T1000 (cell line): ENCODE data around the gene INSL3.

Source experiments
- DNase-seq: peaks from one replicate; lab custom pipeline; 2025; ENCODE audit warnings: mixed read lengths; lab: John Stamatoyannopoulos, UW

The INSL3 gene, protein sequence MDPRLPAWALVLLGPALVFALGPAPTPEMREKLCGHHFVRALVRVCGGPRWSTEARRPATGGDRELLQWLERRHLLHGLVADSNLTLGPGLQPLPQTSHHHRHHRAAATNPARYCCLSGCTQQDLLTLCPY

DNA sequence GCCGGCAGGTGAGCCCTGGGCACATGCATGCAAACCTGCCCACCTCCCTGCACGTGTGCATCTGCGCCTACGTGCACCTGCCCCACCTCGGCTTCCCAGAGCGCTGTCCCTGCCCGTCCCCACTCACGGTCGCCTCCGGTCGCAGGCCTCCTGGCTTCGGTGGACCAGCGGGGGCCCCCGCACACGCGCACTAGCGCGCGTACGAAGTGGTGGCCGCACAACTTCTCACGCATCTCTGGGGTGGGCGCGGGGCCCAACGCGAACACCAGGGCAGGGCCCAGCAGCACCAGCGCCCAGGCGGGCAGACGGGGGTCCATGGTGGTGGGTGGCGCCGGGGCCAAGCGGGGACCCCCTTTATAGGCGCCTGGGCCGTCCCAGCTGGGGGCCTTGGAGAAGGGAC is at the start of gene INSL3:
Gene INSL3, minus strand, starts transcription at position 330 of the 400 bp plus-strand sequence. Its CDS starts 13 bp downstream, at position 317.
- DNase-seq = no peak

DNA sequence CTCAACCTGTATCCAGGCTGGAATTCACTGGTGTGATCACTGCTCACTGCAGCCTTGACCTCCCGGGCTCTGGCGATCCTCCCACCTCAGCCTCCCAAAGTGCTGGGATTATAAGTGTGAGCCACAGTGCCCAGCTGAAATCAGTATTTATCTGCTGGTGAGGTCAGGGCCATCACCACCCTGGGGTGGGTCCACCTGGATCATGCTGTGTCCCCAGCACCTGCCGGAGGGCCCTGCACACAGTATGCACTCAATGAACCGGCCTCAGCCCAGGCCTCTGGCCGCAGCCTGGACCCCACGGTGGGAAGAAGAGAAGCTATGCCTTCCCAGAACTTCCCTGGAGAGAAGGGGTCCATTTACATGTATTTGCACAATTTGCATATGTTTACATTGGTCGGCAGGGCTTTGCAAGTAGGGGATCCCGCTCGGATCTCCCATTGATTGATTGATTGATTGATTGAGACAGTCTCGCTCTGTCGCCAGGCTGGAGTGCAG is 47.8 kb upstream of the INSL3 start:
- DNase-seq = no peak

DNA sequence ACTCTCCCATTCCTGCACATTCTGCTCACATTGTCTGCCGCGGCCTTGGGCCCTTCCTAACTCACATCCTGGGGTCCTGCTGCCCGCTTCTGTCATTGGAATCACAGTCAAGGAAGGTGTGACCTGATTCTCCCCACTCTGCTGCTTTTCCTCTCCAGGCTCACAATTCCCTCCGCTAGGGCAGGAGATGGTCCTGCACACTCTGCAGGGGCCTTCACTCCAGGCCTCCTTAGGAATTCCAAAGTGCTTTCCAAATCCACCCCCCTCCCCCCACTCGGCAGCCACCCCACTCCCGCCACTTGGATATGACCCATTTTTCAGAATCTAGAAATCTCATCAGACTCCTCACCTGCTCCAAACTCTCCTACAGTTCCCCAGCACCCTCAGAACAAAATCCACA is 47.4 kb upstream of the INSL3 start:
- DNase-seq = no peak

DNA sequence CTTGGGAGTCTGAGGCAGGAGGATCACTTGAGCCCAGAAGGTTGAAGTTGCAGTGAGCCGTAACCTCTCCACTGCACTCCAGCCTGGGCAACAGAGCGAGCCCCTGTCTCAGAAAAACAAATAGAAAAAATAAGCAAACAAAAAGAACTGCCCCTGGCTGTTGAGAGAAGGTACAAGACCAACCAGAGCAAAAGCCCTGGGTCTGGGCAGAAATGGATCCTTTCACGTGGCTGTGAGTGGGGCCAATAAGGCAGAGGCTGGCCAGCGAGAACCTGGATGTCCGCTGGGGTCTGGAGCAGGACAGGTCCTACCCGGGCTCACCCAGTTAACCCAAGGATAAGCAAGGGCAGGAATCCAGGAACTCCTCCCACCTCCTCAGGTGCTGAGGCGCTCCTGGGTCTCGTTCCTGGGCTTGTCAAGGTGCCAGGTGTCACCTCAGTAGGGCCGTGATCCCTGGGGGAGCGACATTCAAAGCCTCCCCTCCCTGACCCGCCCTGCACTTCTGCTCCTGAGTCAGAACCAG is 45.7 kb upstream of the INSL3 start:
- no peak for DNase-seq

DNA sequence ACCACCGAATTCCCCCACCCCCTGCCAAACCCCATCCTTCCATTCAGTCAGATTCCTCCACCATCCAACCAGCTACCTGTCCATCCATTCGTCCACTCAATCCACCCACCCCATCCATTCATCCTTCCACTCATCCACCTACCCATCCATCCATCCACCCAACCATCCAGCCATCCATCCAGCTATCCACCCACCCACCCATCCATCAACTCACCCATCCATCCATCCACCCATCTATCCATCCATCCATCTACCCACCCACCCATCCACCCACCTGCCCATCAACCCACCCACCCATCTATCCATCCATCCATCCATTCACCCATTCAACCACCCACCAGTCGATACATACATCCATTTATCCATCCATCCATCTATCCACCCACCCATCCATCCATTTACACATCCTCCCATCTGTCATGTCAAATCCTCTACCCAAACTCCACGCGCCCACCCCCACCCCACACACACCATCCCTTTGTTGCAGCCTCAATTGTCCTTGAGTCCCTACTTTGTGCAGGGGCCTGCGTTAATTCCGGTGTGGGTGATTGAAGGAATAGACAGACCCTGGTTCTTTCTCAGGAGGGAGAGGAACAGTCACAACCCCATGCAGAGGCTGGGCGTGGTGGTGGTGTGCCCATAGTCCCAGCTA is 45.1 kb upstream of the INSL3 start:
- DNase-seq = no peak

DNA sequence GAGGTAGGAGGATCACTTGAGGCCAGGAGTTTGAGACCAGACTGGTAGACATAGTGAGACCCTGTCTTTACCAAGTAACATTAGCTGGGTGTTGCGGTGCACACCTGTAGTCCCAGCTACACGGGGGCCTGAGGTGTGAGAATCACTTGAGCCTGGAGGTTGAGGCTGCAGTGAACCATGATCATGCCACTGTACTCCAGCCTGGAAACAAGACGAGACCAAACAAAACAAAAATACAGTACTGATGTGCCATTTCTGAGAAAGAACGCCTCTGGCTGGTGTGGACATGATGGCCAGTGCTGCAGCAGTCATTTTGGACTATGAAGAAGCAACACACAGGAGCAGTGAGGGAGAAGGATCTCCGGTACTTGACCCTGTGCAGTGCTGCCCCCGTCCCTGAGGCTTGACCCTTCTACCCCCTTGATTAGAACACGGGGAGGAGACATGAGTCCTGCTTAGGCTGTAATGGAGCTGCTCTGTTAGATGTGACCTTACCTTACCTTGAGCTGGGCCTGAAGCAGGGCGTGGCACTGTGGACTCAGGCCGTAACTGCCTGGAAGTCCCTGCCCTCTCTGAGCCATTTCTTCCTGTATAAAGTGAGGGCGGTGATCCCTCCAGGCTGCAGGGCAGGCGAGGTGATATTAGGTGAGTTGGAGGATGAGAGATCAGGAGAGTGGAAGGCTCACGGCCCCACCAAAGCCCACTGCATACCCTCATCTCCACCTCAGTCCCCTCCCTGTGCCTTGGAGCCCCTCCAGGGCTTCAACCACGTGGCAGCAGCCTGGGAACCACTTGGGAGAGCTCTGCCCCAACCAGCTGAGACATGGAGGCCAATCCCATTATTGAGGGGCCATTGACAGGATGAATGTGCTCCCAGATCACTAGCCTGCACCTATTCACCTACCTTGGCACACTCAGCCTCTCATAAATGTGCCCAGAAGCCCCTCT is 44.3 kb upstream of the INSL3 start:
- no peak for DNase-seq

DNA sequence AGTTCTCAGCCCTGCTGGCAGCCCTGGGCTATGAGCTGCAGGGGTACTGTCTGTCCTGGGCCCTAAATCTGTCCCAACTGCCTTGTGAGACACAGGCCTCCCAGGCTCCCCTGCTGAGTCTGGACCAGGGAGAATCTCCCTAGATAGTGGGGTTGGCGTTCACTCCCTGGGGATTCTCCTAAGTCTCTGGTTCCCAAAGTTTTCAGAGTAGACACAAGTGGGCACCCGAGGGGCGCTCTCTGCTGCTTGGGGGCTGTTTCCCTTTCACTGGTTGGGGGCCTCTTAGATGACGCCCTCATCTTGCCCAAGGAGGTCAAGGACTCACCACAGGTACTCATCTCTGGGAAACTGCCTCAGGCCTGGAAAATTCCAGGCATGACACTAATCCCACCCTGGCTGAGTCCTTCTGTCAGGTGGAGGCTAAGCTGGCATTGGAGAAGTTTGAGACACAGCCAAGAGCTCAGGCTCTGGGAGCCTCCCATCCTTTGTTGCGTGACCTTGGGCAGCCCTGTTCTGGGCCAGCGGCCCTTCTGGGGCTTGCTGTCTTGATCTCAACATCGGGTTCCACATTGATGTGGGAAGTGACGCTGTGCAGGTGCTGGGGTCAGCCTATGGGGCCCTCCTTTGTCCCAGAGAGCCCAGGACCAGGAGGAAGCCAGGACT is 42.3 kb upstream of the INSL3 start:
- DNase-seq = no peak

DNA sequence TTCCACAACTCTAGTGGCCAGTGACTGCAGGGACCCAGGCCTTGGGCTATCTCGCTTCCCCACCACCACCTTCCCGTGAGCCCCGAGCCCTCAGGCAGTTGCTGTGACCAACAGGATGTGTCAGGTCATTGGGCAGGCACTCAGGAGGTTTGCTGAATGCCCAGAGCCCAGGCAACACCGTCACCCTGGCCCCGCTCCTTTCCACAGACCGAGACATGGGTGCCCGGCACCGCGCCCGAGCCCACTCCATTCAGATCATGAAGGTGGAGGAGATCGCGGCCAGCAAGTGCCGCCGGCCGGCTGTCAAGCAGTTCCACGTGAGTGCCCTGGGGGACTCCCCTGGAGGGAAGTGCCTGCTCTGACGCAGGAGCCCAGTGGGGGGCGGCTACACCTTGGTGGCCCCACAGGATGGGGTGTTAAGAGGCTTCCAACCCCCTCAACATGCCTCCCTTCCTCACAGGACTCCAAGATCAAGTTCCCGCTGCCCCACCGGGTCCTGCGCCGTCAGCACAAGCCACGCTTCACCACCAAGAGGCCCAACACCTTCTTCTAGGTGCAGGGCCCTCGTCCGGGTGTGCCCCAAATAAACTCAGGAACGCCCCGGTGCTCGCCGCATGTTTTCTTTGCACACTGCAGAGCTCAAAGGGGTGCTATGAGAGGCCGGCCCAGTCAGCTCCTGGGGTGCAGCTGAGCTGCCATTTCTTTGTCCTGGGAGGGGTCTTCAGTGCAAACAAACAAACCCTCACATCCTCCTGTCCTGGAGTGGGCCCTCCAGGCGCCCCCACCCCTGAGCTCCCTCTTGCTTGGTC is 41.6 kb upstream of the INSL3 start:
- no peak for DNase-seq

DNA sequence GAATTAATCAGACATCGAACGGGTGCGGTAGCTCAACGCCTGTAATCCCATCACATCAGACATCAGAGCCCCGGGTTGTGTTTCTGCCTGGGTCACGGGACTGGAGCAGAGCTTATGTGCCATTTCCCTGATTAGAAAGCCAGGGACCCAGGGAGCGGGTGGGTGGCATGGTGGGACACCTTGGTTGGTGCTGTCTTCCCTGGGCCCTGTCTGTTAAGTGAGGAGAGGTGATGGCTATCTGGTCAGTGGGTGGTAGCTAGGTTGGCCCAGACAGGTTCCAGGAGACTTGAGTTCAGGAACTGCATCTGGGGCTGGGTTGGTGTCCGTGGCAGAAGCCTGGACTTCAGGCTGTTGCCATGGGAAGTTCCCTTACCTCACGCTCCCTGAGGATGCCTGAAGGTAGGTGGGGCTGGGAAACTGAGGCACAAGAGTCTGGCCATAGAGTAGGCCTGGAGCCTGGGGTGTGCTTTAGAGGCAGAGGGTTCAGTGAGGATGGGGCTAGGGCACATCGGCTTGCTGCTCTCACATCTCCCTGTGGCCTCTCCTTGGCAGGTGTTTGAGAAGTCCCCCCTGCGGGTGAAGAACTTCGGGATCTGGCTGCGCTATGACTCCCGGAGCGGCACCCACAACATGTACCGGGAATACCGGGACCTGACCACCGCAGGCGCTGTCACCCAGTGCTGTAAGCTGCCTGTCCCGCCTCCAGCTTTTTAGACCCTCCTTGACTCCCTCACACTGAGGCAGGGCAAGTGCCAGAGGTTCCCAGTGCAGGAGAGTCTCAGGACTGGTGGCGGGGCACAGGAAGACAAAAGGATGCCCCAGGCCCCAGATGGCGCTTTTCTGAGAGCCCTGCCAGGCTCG is 40.5 kb upstream of the INSL3 start:
- no peak for DNase-seq

DNA sequence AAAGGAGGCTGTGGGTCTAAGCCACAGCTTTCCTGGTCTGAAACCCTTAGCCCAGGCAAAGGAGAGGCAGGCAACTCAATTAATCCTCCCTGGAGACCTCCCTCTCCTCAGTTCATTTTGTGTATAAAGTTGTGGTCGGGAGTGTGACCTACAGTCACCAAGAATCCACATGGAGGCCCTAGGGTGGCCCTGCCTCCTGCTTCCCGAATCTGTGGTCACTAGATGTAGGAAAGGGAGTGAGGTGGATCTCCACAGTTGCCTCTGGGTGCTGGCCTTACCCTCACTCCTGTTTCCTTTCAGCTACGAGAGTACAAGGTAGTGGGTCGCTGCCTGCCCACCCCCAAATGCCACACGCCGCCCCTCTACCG is 39.7 kb upstream of the INSL3 start:
- no peak for DNase-seq

DNA sequence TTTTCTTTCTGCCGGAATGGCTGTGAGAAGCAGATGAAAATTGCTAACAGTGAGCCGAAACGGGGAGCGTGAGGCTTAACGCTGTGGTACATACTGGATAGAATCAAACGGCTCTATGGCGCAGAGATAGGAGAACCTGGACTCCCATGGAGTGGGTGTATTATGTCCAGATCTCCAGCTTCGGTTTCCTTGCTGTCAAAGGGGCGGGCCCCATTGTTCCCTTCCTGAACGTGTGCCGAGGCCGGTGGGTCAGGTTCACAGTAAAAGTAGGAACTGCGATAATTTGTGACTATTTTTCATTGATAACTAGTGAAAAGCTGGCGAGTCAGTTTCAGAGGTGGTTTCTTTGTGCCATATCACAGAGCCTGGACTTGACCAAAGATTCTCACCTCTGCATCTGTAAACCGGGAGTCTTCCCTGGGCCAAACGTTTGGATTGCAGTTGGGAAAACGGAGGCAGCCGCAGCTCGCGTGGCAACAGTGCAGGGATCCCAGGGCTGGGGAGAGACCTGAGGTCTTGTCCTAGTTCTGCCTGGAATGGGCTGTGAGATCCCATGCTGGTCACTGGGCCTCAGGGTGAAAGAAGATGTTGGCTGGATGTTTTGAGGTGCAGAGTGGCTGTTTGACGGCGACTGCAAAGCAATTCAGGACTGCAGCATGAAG is 39.1 kb upstream of the INSL3 start:
- DNase-seq = no peak

DNA sequence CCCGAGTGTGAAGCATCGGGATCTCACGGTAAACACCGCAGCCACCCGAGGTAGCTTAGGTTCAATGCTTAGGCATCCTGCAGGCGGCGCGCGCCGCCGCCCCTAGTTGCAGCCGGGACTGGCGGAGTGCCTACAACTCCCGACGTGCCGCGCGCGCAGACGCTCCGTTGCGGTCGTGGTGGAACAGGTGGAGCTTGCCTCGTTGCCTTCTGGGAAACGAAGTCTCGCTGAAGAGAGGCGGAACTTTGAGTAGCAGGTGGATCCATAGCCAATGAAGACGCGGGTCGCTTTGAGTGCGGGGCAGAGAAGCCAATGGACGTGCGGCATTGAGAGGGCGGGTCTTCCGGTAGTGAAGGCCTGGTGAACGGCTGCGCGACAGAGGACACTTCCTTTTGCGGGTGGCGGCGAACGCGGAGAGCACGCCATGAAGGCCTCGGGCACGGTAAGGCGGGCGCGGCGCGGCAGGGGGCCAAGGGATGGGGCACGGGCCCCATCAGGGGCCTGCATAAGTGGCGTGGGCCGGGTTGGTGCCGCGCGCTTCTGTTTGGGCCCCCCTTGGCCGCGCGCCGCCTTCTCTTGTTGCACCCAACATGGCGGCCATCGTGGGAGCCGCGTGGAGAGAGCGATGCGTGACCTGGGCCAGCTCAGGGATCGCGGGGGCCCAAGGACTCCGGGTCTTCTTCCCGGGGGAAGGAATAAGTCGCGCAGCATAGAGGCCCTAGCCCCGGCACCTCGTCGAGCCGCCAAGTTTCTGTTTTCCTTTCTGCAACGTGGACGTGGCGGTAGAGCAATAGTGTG is 38.4 kb upstream of the INSL3 start, which contains the start of gene RPL18A:
Gene RPL18A, plus strand, starts transcription at position 378 of the 798 bp plus-strand sequence. Its CDS starts 47 bp downstream, at position 425.
- DNase-seq = peak; percentile 97

DNA sequence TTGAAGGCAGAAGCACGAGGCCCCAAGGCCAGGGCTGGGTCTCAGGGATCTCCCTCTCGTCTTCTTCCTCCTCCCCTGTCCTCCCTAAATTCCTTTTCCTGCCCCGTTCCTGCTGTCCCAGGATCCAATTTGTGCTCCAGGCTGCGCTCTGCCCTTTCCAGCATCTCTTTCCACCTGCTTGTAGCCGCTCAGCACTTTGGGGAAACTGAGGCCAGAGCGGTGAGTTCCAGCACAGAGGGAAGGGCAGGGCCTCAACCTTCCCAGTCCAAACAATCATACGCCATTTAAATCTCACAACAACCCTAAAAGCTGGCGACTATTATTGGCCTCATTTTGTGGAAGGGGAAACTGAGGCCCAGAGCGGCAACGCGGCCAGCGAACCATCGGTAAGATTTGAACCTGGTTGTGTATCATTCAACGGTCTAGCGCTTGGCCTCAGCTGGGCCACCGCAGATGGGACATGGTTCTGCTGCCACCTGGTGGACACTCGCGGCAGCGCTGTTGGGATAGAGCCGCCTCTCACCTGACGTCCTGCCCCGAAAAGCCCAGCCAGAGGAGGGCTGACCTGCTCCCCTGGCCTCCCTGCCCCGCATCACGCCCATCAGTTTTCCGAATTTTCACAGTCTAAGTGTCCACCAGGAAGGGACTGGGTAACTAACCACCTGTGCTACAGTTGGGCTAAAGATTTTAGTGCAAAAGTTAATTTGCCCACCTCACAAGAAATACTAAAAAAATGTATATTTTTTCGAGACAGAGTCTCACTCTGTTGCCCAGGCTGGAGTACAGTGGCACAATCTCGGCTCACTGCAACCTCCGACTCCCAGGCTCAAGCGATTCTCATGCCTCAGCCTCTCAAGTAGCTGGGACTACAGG is 34.2 kb upstream of the INSL3 start:
- peak; percentile 67 for DNase-seq

DNA sequence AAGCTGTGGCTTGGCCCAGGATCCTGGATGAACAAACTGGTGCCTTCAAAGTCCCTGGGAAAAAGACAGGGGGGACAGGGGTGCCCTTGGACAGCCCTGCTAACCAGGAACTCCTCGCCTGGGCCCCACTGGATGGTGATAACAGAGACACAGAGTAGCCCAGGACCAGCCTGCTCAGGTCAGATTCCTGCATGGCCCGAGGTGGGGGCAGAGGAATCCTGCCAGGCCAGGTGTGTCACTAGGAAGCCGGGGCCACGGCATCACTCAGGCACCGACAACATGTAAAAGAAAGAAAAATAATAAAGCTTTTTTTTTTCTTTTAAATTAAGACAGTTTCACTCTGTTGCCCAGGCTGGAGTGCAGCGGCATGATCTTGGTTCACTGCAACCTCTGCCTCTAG is 32.7 kb upstream of the INSL3 start:
- DNase-seq = no peak

DNA sequence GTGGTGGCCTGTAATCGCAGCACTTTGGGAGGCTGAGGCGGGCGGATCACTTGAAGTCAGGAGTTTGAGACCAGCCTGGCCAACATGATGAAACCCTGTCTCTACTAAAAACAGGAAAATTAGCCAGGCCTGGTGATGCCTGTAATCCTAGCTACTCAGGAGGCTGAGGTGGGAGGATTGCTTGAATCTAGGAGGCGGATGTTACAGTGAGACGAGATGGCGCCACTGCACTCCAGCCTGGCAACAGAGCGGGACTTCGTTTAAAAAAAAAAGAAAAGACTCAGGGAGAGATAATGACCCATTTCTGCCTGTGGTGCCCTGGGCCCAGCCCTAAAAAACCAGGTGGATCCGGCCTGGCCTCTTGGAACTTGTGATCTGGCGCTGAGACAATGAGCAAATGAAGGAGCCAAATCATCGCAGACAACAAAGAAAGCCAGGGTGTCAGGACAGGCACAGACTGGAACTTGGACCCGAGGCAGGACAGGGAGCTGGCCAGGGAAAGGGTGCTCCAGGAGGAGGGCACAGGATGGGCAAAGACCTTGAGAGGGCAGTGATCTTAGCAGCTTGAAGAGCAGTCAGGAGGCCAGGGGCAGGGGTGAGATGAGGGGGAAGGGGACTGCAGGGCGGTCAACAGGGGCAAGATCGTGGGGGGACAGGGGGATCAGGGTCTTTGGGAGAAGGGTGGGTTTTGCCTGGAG is 27.4 kb upstream of the INSL3 start:
- DNase-seq = no peak

DNA sequence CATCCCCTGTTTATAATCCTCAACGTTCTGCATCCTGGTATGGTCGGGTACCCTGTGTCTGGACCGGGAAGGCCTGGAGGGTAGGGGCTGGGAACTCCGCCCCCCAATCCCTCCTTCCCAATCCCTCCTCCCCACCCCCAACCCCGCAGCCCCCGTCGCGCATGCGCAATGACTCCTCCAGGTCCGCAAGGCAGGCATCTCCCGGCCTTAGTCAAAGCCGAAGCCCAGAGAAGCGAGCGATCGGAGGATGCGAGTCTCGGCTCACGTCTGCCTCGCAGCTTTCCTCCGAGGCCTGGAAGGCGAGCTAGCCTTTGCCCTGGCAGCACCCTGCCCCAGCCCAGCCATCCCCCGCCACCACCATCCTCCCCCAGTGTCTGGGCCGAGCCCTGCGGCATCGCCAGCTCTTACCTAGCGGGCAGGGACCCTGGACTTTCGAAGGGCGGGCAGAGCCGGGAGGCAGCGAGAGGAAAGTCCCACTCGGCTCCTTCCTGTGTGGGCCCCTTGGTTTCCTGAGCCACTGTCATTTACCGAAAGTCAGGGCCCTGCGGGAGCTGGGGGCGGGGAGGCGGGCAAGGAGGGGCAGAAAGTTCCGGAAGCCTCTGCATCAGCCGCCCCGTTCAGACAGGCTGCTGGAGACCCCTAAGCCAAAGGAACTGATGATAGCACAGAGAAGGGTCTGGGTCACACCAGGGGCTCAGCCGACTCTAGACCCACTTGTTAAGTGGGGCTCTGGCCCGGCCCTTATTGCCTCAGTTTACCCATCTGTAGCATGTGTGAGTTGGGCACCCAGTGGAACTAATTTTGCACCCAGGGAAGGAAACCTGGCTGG is 26.4 kb upstream of the INSL3 start, which contains the start of gene JAK3:
Gene JAK3, minus strand, starts transcription at position 445 of the 829 bp plus-strand sequence. CDS start 3,565 bp downstream, outside the sequence.
- no peak for DNase-seq
